Measurements from ENCODE around the gene ITGB8. TPM values are rescaled to one million over a fixed set of nuclear protein-coding genes. Genes with fewer than 3 reads are reported as not detected.

Gene ITGB8
- total and polyA plus RNA-seq, 2 experiments from 2014 or later: 0.71 to 3.0 TPM

DNA sequence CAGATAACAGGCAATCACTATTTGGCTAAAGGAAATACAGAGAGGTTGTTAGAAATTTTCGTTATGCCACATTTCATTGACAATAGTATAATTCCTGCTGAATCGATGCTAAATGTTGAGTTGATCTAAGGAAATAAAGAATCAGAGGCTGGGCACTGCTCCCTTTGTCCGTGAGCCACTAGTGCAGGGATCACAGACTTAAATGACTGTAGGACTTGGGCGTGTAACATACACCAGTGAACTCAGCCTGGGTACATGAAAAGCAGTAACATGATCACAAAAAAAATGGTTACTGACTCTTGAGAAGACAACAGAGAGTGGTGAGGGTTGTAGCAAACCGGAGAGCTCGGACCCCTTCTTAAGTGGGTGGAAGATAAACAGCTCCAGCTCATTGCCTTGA is 11.8 kb upstream of the ITGB8 start (continued):
- TF ChIP-seq, protein P1, sequence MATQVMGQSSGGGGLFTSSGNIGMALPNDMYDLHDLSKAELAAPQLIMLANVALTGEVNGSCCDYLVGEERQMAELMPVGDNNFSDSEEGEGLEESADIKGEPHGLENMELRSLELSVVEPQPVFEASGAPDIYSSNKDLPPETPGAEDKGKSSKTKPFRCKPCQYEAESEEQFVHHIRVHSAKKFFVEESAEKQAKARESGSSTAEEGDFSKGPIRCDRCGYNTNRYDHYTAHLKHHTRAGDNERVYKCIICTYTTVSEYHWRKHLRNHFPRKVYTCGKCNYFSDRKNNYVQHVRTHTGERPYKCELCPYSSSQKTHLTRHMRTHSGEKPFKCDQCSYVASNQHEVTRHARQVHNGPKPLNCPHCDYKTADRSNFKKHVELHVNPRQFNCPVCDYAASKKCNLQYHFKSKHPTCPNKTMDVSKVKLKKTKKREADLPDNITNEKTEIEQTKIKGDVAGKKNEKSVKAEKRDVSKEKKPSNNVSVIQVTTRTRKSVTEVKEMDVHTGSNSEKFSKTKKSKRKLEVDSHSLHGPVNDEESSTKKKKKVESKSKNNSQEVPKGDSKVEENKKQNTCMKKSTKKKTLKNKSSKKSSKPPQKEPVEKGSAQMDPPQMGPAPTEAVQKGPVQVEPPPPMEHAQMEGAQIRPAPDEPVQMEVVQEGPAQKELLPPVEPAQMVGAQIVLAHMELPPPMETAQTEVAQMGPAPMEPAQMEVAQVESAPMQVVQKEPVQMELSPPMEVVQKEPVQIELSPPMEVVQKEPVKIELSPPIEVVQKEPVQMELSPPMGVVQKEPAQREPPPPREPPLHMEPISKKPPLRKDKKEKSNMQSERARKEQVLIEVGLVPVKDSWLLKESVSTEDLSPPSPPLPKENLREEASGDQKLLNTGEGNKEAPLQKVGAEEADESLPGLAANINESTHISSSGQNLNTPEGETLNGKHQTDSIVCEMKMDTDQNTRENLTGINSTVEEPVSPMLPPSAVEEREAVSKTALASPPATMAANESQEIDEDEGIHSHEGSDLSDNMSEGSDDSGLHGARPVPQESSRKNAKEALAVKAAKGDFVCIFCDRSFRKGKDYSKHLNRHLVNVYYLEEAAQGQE (IDR thresholded peaks at IDR 0.05; ENCODE audit: unreplicated experiment): no peak
- TF ChIP-seq, protein P2, sequence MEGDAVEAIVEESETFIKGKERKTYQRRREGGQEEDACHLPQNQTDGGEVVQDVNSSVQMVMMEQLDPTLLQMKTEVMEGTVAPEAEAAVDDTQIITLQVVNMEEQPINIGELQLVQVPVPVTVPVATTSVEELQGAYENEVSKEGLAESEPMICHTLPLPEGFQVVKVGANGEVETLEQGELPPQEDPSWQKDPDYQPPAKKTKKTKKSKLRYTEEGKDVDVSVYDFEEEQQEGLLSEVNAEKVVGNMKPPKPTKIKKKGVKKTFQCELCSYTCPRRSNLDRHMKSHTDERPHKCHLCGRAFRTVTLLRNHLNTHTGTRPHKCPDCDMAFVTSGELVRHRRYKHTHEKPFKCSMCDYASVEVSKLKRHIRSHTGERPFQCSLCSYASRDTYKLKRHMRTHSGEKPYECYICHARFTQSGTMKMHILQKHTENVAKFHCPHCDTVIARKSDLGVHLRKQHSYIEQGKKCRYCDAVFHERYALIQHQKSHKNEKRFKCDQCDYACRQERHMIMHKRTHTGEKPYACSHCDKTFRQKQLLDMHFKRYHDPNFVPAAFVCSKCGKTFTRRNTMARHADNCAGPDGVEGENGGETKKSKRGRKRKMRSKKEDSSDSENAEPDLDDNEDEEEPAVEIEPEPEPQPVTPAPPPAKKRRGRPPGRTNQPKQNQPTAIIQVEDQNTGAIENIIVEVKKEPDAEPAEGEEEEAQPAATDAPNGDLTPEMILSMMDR (conservative IDR thresholded peaks at IDR 0.05; ENCODE audit: low read depth in 2 of 2): no peak
- TF ChIP-seq ZNF114 (CRISPR knock-in tag; IDR thresholded peaks at IDR 0.05) (no peak), EZH2phosphoT487 (IDR thresholded peaks at IDR 0.05; ENCODE audit: unreplicated experiment) (no peak), CREB1 (CRISPR knock-in tag; IDR thresholded peaks at IDR 0.05; ENCODE audit: low read depth) (no peak)

DNA sequence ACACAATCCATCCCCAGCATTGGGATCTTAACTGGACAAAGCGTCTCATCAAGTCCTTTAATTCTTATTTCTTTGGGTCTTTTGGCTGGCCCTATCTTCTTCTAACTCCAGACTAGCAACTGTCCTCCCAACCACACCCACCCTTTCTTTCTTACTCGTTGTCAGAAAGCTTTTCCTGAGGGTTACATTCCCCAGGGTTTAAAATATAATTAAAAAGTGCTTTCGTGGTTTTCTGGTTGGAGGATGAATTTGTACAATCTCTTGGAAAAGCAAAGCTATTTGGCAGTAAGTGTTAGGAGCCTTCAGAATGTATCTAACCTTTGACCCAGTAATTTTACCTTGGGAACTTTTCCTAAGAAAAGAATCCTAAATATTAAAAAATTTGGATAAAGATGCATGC is 10.4 kb upstream of the ITGB8 start:
- Histone ChIP-seq H3K4me3 (no peak overlapping the region), H3K9me2 (ENCODE audit: insufficient read depth) (no peaks in the 10 kb centered on the region), H2AFZ (no peak overlapping the region), H3K79me2 (replicated peaks; ENCODE audit: insufficient read depth) (no peaks in the 10 kb centered on the region), H3K4me2 (no peak overlapping the region), H3F3A (replicated peaks; ENCODE audit: low read depth) (no peaks in the 10 kb centered on the region), H3K27ac (ENCODE audit: low read depth) (no peak overlapping the region), H3K4me1 (ENCODE audit: insufficient read depth) (peaks cover 5% of the 10 kb centered on the region; the same call in 1 of the 2 replicates), H3K27me3 (ENCODE audit: insufficient read depth) (no peaks in the 10 kb centered on the region), H4K20me1 (replicated peaks; ENCODE audit: insufficient read depth) (no peaks in the 10 kb centered on the region), H3K36me3 (ENCODE audit: insufficient read depth) (no peaks in the 10 kb centered on the region)
- ATAC-seq (no peak), DNase-seq (ENCODE audit: low spot score) (no peak)
- H3K36me3 Mint-ChIP-seq (ENCODE audit: low read depth): no peaks in the 10 kb centered on the region
- no peak overlapping the region for H3K4me3 Mint-ChIP-seq
- H3K27ac Mint-ChIP-seq: no peak overlapping the region
- H3K4me1 Mint-ChIP-seq: peaks cover 6% of the 10 kb centered on the region
- H3K9me3 Mint-ChIP-seq: no peaks in the 10 kb centered on the region
- peaks cover 2% of the 10 kb centered on the region for H3K27me3 Mint-ChIP-seq (ENCODE audit: insufficient read depth, low read depth, poor library complexity)
- TF ChIP-seq, protein P1 (IDR thresholded peaks at IDR 0.05; ENCODE audit: unreplicated experiment): no peak
- TF ChIP-seq EZH2phosphoT487 (IDR thresholded peaks at IDR 0.05; ENCODE audit: unreplicated experiment): no peak
- no peak for TF ChIP-seq JUNB (IDR thresholded peaks at IDR 0.05; ENCODE audit: unreplicated experiment)
- no peak for TF ChIP-seq ZNF331 (CRISPR knock-in tag; IDR thresholded peaks at IDR 0.05; ENCODE audit: low read depth)
- no peak for TF ChIP-seq POLR2AphosphoS5 (IDR thresholded peaks at IDR 0.05; ENCODE audit: low read depth)
- TF ChIP-seq, protein P3, sequence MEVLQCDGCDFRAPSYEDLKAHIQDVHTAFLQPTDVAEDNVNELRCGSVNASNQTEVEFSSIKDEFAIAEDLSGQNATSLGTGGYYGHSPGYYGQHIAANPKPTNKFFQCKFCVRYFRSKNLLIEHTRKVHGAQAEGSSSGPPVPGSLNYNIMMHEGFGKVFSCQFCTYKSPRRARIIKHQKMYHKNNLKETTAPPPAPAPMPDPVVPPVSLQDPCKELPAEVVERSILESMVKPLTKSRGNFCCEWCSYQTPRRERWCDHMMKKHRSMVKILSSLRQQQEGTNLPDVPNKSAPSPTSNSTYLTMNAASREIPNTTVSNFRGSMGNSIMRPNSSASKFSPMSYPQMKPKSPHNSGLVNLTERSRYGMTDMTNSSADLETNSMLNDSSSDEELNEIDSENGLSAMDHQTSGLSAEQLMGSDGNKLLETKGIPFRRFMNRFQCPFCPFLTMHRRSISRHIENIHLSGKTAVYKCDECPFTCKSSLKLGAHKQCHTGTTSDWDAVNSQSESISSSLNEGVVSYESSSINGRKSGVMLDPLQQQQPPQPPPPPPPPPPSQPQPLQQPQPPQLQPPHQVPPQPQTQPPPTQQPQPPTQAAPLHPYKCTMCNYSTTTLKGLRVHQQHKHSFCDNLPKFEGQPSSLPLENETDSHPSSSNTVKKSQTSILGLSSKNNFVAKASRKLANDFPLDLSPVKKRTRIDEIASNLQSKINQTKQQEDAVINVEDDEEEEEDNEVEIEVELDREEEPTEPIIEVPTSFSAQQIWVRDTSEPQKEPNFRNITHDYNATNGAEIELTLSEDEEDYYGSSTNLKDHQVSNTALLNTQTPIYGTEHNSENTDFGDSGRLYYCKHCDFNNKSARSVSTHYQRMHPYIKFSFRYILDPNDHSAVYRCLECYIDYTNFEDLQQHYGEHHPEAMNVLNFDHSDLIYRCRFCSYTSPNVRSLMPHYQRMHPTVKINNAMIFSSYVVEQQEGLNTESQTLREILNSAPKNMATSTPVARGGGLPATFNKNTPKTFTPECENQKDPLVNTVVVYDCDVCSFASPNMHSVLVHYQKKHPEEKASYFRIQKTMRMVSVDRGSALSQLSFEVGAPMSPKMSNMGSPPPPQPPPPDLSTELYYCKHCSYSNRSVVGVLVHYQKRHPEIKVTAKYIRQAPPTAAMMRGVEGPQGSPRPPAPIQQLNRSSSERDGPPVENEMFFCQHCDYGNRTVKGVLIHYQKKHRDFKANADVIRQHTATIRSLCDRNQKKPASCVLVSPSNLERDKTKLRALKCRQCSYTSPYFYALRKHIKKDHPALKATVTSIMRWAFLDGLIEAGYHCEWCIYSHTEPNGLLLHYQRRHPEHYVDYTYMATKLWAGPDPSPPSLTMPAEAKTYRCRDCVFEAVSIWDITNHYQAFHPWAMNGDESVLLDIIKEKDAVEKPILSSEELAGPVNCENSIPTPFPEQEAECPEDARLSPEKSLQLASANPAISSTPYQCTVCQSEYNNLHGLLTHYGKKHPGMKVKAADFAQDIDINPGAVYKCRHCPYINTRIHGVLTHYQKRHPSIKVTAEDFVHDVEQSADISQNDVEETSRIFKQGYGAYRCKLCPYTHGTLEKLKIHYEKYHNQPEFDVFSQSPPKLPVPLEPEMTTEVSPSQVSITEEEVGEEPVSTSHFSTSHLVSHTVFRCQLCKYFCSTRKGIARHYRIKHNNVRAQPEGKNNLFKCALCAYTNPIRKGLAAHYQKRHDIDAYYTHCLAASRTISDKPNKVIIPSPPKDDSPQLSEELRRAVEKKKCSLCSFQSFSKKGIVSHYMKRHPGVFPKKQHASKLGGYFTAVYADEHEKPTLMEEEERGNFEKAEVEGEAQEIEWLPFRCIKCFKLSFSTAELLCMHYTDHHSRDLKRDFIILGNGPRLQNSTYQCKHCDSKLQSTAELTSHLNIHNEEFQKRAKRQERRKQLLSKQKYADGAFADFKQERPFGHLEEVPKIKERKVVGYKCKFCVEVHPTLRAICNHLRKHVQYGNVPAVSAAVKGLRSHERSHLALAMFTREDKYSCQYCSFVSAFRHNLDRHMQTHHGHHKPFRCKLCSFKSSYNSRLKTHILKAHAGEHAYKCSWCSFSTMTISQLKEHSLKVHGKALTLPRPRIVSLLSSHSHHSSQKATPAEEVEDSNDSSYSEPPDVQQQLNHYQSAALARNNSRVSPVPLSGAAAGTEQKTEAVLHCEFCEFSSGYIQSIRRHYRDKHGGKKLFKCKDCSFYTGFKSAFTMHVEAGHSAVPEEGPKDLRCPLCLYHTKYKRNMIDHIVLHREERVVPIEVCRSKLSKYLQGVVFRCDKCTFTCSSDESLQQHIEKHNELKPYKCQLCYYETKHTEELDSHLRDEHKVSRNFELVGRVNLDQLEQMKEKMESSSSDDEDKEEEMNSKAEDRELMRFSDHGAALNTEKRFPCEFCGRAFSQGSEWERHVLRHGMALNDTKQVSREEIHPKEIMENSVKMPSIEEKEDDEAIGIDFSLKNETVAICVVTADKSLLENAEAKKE (CRISPR knock-in tag; IDR thresholded peaks at IDR 0.05): no peak

All from GM23338 (cell line).